Measurements from ENCODE around the gene ARMH1. TPM values are rescaled to one million over a fixed set of nuclear protein-coding genes. Genes with fewer than 3 reads are reported as not detected.

The ARMH1 gene
- total and polyA plus RNA-seq, 2 donors (not counting 1 experiment from before 2014, with no cell fraction given), result 10.2 to 225 TPM

DNA sequence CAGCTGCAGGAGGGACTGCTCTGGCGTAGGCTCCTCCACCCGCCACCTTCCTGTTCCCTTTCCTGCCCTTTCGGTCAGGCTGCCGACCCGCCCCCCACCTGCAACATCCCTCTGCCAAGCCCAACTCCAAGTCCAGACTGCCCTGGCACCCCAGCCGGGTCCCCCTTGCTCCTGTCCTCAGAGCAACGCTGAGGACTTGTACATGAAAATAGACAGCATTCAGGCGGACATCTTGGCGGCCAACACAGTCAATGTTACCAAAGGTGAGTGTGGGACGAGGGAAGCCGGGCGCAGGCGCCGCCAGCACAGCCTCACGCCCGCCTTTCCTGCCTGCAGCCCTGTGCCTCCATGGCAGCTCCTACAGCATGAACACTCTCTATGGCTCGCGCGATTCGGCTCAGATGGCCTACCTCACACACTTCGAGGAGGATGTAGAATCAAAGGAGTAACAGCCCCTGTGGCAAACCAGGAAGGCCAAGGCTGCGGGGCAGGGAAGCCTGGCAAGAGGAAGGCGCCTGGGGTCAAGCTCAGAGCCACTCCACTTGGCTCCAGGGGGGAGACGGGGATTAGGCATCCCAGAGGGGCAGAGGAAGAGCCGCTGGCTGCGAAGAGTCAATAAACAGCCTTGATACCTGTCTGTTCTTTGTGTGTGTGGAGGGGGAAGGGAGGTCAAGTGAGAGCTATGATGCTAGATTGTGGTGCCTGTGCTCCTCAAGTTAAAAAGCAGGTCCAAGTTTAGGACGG is 50.6 kb downstream of the ARMH1 start:
- no peak overlapping the region for H3K4me2 ChIP-seq (replicated peaks; ENCODE audit: low read depth, low read length, poor library complexity, severe bottlenecking)
- H3K4me3 ChIP-seq (ENCODE audit: control extremely low read depth in 1 of 5, extremely low read depth in 1 of 5, insufficient read depth in 1 of 5, low read depth in 2 of 5, low read length in 4 of 5), result no peak overlapping the region
- ChIA-PET POLR2A (interaction anchor here (0.6 kb wide), 1 partner anchor 101 kb away, joined by 3 read pairs; no protein-coding TSS in a partner anchor), CTCF (interaction anchor here (0.7 to 10.4 kb wide), 3 partner anchors 8 to 813 kb away, joined by 3 to 196 read pairs (median 7); no protein-coding TSS in a partner anchor)
- H3K9ac ChIP-seq (ENCODE audit: low read length), result no peak overlapping the region
- H3K4me3 Mint-ChIP-seq, result no peak overlapping the region
- DNase-seq (peak; percentile 32), ATAC-seq (ENCODE audit: low read depth) (no peak)
- H3K4me1 ChIP-seq (ENCODE audit: control insufficient read depth in 2 of 2, insufficient read depth in 2 of 2, low read length in 2 of 2), result peaks cover 44 to 52% of the 10 kb centered on the region in 2 donors
- H4K20me1 ChIP-seq (ENCODE audit: control insufficient read depth, insufficient read depth, low read length, poor library complexity, severe bottlenecking), result no peaks in the 10 kb centered on the region
- no peaks in the 10 kb centered on the region for H3K9me3 Mint-ChIP-seq (ENCODE audit: insufficient read depth)
- peaks cover 0 to 6% (median 0%) of the 10 kb centered on the region in 3 donors for H3K9me3 ChIP-seq (ENCODE audit: control extremely low read depth in 1 of 3, control insufficient read depth in 2 of 3, insufficient read depth in 1 of 3, low read length in 2 of 3)
- TF ChIP-seq, protein P1, sequence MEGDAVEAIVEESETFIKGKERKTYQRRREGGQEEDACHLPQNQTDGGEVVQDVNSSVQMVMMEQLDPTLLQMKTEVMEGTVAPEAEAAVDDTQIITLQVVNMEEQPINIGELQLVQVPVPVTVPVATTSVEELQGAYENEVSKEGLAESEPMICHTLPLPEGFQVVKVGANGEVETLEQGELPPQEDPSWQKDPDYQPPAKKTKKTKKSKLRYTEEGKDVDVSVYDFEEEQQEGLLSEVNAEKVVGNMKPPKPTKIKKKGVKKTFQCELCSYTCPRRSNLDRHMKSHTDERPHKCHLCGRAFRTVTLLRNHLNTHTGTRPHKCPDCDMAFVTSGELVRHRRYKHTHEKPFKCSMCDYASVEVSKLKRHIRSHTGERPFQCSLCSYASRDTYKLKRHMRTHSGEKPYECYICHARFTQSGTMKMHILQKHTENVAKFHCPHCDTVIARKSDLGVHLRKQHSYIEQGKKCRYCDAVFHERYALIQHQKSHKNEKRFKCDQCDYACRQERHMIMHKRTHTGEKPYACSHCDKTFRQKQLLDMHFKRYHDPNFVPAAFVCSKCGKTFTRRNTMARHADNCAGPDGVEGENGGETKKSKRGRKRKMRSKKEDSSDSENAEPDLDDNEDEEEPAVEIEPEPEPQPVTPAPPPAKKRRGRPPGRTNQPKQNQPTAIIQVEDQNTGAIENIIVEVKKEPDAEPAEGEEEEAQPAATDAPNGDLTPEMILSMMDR (IDR thresholded peaks at IDR 0.05), result no peak
- TF ChIP-seq EZH2 (IDR thresholded peaks at IDR 0.05; ENCODE audit: borderline replicate concordance, insufficient read depth, low read depth, low read length, poor library complexity, severe bottlenecking), result no peak
- H3K36me3 ChIP-seq (replicated peaks in 1 of 2; ENCODE audit: control extremely low read depth in 1 of 2, control insufficient read depth in 1 of 2, extremely low read depth in 1 of 2, insufficient read depth in 2 of 2, low read length in 1 of 2), result no peaks in the 10 kb centered on the region
- no peaks in the 10 kb centered on the region for H3K27me3 Mint-ChIP-seq
- peaks cover 53% of the 10 kb centered on the region for H3K4me1 Mint-ChIP-seq
- H3K79me2 ChIP-seq (ENCODE audit: control insufficient read depth, insufficient read depth, low read length), result no peaks in the 10 kb centered on the region
- intact Hi-C loops (cut with micrococcal nuclease), result loop anchor here (5.0 kb wide), 1 partner anchor 53 kb away; the partner anchor contains the start of genes ARMH1 and TMEM53
- peak overlapping the region; percentile 86 for H3K27ac Mint-ChIP-seq
- H3K27ac ChIP-seq (ENCODE audit: low read length in 2 of 2), result no peak overlapping the region
- no peak overlapping the region for H2AFZ ChIP-seq (ENCODE audit: insufficient read depth, low read depth, low read length, poor library complexity, severe bottlenecking)
- no peaks in the 10 kb centered on the region for H3K27me3 ChIP-seq (replicated peaks in 1 of 4; ENCODE audit: control extremely low read depth in 1 of 4, control insufficient read depth in 3 of 4, insufficient read depth in 4 of 4, low read length in 3 of 4)
- 81% methylated on average over 24 of the region's 27 CpGs for WGBS (ENCODE audit: insufficient coverage)

Measured in B cell (primary cell).